Gastroesophageal sphincter (tissue), 4 donors: ENCODE results near the gene ACSL4. TPM values are rescaled to one million over a fixed set of nuclear protein-coding genes. Genes with fewer than 3 reads are reported as not detected.

ENCODE experiments used
- ATAC-seq: fragments of 150-250 bp; one replicate; pipeline ENCODE4 v1.9.1; 2016; ENCODE audit warnings: mild to moderate bottlenecking, moderate library complexity
- H3K27ac ChIP-seq, 4 donors: fragments of 200-600 bp; sonication (generic) in 3 of 4; 1 replicate in 3 of 4; 2 replicates in 1 of 4; pipeline ENCODE4 v1.5.1; 2016 to 2019
- H3K27me3 ChIP-seq: fragments of 200-600 bp; sonication (generic); one replicate; pipeline ENCODE4 v1.5.1; 2019
- H3K36me3 ChIP-seq, 2 donors: fragments of 200-600 bp; sonication (generic); one replicate each; pipeline ENCODE4 v1.5.1; 2019; ENCODE audit warnings: control low read depth in 1 of 2
- H3K4me1 ChIP-seq, 3 donors: fragments of 200-600 bp; sonication (generic); 1 replicate in 2 of 3; 2 replicates in 1 of 3; pipeline ENCODE4 v1.5.1; 2016 to 2019; ENCODE audit warnings: control low read depth in 2 of 3
- H3K4me3 ChIP-seq, 2 donors: fragments of 200-600 bp; sonication (generic); one replicate each; pipeline ENCODE4 v1.5.1; 2019; ENCODE audit warnings: mild to moderate bottlenecking in 1 of 2, moderate library complexity in 1 of 2
- H3K9me3 ChIP-seq, 3 donors: fragments of 200-600 bp; sonication (generic); one replicate each; pipeline ENCODE4 v1.5.1; 2017 to 2019; ENCODE audit warnings: control low read depth in 2 of 3
- CTCF ChIP-seq, 4 experiments: fragments of 200-600 bp in 2 of 4; fragments of 450-650 bp in 2 of 4; sonication (generic) in 1 of 4; IDR thresholded peaks; one replicate each; pipeline ENCODE4 v1.5.1; 2017 to 2019; ENCODE audit warnings: antibody characterized with exemption in 4 of 4, mild to moderate bottlenecking in 2 of 4, moderate library complexity in 2 of 4
- EP300 ChIP-seq: sonication (generic); formaldehyde crosslinking; IDR thresholded peaks from one replicate; pipeline ENCODE4 v1.6.1; 2017; ENCODE audit warnings: antibody characterized with exemption, mild to moderate bottlenecking
- POLR2A ChIP-seq, 2 donors: fragments of 450-650 bp; IDR thresholded peaks; one replicate each; pipeline ENCODE4 v1.6.1; 2017; ENCODE audit warnings: antibody characterized with exemption in 2 of 2, mild to moderate bottlenecking in 2 of 2, moderate library complexity in 1 of 2
- POLR2AphosphoS5 ChIP-seq: sonication (generic); formaldehyde crosslinking; IDR thresholded peaks from one replicate; pipeline ENCODE4 v1.6.1; 2017; ENCODE audit warnings: antibody characterized with exemption
- WGBS, 2 donors: methylation state at CpG; one replicate each; pipeline ENCODE4 v1.1.5; 2018; ENCODE audit warnings: low coverage in 1 of 2; 5-methylcytosine and 5-hydroxymethylcytosine counted together
- total RNA-seq, 4 donors: library from RNA; depleted of rRNA; stranded (reverse); fragments of >200 nt; gene quantifications; one replicate each; pipeline ENCODE4 v1.1.0, GENCODE V29; 2016

Gene ACSL4
- total RNA-seq, 4 donors from 2014 or later: 43.0 to 96.5 (median 53.1) TPM

GRCh38 chrX:109716431-109717028 lies 16.5 kb downstream of the ACSL4 start:
- Histone ChIP-seq H3K36me3 (no peaks in the 10 kb centered on the region), H3K4me3 (no peak overlapping the region), H3K4me1 (peaks cover 0 to 16% (median 5%) of the 10 kb centered on the region in 3 donors), H3K27ac (no peak overlapping the region), H3K9me3 (no peaks in the 10 kb centered on the region), H3K27me3 (no peaks in the 10 kb centered on the region)
- no peak for TF ChIP-seq POLR2A (IDR thresholded peaks at IDR 0.05)
- no peak for TF ChIP-seq EP300
- no peak for TF ChIP-seq POLR2AphosphoS5
- TF ChIP-seq CTCF (IDR thresholded peaks at IDR 0.05): no peak
- 0 to 25% methylated on average over 1 of the region's 1 CpG for WGBS, 2 donors
- no peak for ATAC-seq

GRCh38 chrX:109714340-109714958 lies 18.6 kb downstream of the ACSL4 start:
- Histone ChIP-seq H3K9me3 (no peaks in the 10 kb centered on the region), H3K4me1 (peaks cover 0 to 16% (median 5%) of the 10 kb centered on the region in 3 donors), H3K36me3 (no peaks in the 10 kb centered on the region), H3K27me3 (no peaks in the 10 kb centered on the region), H3K27ac (no peak overlapping the region), H3K4me3 (no peak overlapping the region)
- ATAC-seq: no peak
- TF ChIP-seq CTCF (IDR thresholded peaks at IDR 0.05) (no peak), EP300 (no peak), POLR2A (IDR thresholded peaks at IDR 0.05) (no peak), POLR2AphosphoS5 (no peak)
- 11 to 20% methylated on average over 1 of the region's 1 CpG for WGBS, 2 donors

DNA sequence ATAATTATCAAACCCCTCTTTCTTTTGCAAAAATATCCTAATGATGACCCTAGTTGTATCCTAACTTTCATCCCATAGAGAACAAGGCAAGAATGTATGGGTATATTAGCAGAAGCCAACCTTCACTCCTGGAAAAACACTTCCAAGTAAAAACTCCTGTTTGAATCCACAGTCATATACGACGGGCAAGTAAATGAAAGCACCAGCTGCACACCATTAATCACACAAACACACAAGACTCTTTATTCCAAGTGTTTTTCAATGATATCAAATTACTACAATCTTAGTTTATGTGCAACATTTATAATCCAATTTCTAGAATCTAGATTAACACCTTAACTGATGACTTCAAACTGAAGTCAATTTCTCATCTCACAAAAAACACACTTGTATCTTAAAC lies 22.9 kb downstream of the ACSL4 start:
- Histone ChIP-seq H3K27me3 (no peaks in the 10 kb centered on the region), H3K4me3 (no peak overlapping the region), H3K9me3 (no peaks in the 10 kb centered on the region), H3K27ac (no peak overlapping the region), H3K36me3 (no peaks in the 10 kb centered on the region), H3K4me1 (peaks cover 0 to 18% (median 0%) of the 10 kb centered on the region in 3 donors)
- TF ChIP-seq POLR2AphosphoS5 (no peak), POLR2A (IDR thresholded peaks at IDR 0.05) (no peak), CTCF (IDR thresholded peaks at IDR 0.05) (no peak), EP300 (no peak)
- ATAC-seq: no peak
- WGBS, 2 donors: 83% methylated on average over 2 of the region's 2 CpGs

DNA sequence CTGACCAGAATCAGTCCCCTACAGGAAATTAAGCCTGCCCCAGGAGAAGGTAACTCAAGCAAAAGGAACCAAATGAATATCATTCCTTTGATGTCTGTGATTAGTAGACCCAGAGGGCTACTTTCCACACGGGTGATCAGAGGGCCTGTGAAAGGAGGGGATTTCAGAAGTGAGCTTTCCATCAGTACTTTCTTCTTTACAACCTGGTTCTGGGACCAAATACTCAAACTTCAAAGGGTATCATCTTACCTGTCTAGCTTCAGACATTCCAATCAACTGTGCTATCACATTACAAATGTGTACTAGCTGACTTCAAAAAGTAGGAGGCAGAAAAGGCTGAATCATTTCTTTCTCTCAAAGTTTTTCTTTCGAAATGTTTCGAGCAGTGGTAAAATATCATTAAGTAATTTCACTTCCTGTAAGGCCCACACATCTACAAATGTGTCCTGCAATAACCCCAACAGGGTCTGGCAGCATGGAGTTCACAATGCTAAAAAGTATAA lies 23.9 kb downstream of the ACSL4 start:
- Histone ChIP-seq H3K36me3 (no peaks in the 10 kb centered on the region), H3K4me3 (no peak overlapping the region), H3K27ac (peak overlapping the region in 1 of 4 donors; percentile 19), H3K4me1 (peaks cover 0 to 18% (median 0%) of the 10 kb centered on the region in 3 donors), H3K9me3 (no peaks in the 10 kb centered on the region), H3K27me3 (no peaks in the 10 kb centered on the region)
- peak; percentile 43 for ATAC-seq
- 26 to 57% methylated on average over 2 to 3 of the region's 3 CpGs for WGBS, 2 donors
- TF ChIP-seq POLR2A (IDR thresholded peaks at IDR 0.05): no peak

GRCh38 chrX:109707720-109708119 lies 25.3 kb downstream of the ACSL4 start:
- TF ChIP-seq CTCF (IDR thresholded peaks at IDR 0.05): no peak
- no peak for TF ChIP-seq EP300
- TF ChIP-seq POLR2AphosphoS5: no peak
- no peak for TF ChIP-seq POLR2A (IDR thresholded peaks at IDR 0.05)
- H3K9me3 ChIP-seq: no peaks in the 10 kb centered on the region
- H3K4me3 ChIP-seq: no peak overlapping the region
- ATAC-seq: no peak
- peaks cover 0 to 18% (median 0%) of the 10 kb centered on the region in 3 donors for H3K4me1 ChIP-seq
- no peak overlapping the region for H3K27ac ChIP-seq
- no peaks in the 10 kb centered on the region for H3K27me3 ChIP-seq
- WGBS, 2 donors: 89% methylated on average over 1 of the region's 4 CpGs; no CpG with 5 or more reads in 1 of the 2 donors
- no peaks in the 10 kb centered on the region for H3K36me3 ChIP-seq
